MG63 (cell line): Measurements from ENCODE around the gene EBF3. TPM values are rescaled to one million over a fixed set of nuclear protein-coding genes. Genes with fewer than 3 reads are reported as not detected.

Experiments used
- DNase-seq: peaks from one replicate; pipeline ENCODE4 v3.0.0-alpha.2; 2020
- H3K27me3 ChIP-seq: fragments of 250-450 bp; sonication (Bioruptor Pico); 2 replicates; pipeline ENCODE4 v1.5.1; 2020; ENCODE audit warnings: mild to moderate bottlenecking, moderate library complexity
- H3K36me3 ChIP-seq: fragments of 250-450 bp; sonication (Bioruptor Pico); 2 replicates; pipeline ENCODE4 v1.5.1; 2020; ENCODE audit warnings: mild to moderate bottlenecking, moderate library complexity
- H3K4me3 ChIP-seq: fragments of 250-450 bp; sonication (Bioruptor Pico); 2 replicates; pipeline ENCODE4 v1.5.1; 2020; ENCODE audit warnings: mild to moderate bottlenecking, moderate library complexity
- H3K9me3 ChIP-seq: fragments of 250-450 bp; sonication (Bioruptor Pico); 2 replicates; pipeline ENCODE4 v1.5.1; 2020; ENCODE audit warnings: mild to moderate bottlenecking, moderate library complexity
- total RNA-seq: library from RNA; depleted of rRNA; stranded (reverse); fragments of >200 nt; shearing (Covaris generic); gene quantifications from 2 replicates; pipeline ENCODE4 v1.2.3, GENCODE V29; 2014; ENCODE audit warnings: low replicate concordance

The EBF3 gene
- total RNA-seq, 1 experiment from 2014 or later, result 3.1 TPM

- Histone ChIP-seq H3K36me3 (no peaks in the 10 kb centered on the region), H3K27me3 (no peaks in the 10 kb centered on the region), H3K4me3 (no peak overlapping the region), H3K9me3 (no peaks in the 10 kb centered on the region)
- DNase-seq, result no peak
These were observed 123.9 kb downstream of the EBF3 start for GRCh38 chr10:129840196-129840590.

GRCh38 chr10:129839285-129840195 lies 124.5 kb downstream of the EBF3 start:
- DNase-seq, result no peak
- H3K36me3 ChIP-seq, result no peaks in the 10 kb centered on the region
- H3K4me3 ChIP-seq, result no peak overlapping the region
- H3K27me3 ChIP-seq, result no peaks in the 10 kb centered on the region
- H3K9me3 ChIP-seq, result no peaks in the 10 kb centered on the region

GRCh38 chr10:129838794-129839193 lies 125.3 kb downstream of the EBF3 start:
- H3K9me3 ChIP-seq, result no peaks in the 10 kb centered on the region
- no peaks in the 10 kb centered on the region for H3K36me3 ChIP-seq
- no peak for DNase-seq

GRCh38 chr10:129837909-129838582 lies 126.0 kb downstream of the EBF3 start:
- Histone ChIP-seq H3K4me3 (no peak overlapping the region), H3K9me3 (no peaks in the 10 kb centered on the region), H3K27me3 (no peaks in the 10 kb centered on the region), H3K36me3 (no peaks in the 10 kb centered on the region)
- DNase-seq, result no peak

More at GRCh38 chr10:129838794-129839193, 125.3 kb downstream of the EBF3 start:
- H3K27me3 ChIP-seq, result no peaks in the 10 kb centered on the region
- H3K4me3 ChIP-seq, result no peak overlapping the region

GRCh38 chr10:129836253-129836652 lies 127.8 kb downstream of the EBF3 start:
- DNase-seq, result no peak
- no peaks in the 10 kb centered on the region for H3K36me3 ChIP-seq
- no peak overlapping the region for H3K4me3 ChIP-seq
- H3K27me3 ChIP-seq, result no peaks in the 10 kb centered on the region
- no peaks in the 10 kb centered on the region for H3K9me3 ChIP-seq

GRCh38 chr10:129833994-129834739 lies 129.9 kb downstream of the EBF3 start:
- Histone ChIP-seq H3K4me3 (no peak overlapping the region), H3K36me3 (no peaks in the 10 kb centered on the region), H3K9me3 (no peaks in the 10 kb centered on the region), H3K27me3 (no peaks in the 10 kb centered on the region)
- DNase-seq, result no peak

GRCh38 chr10:129833468-129833950 lies 130.6 kb downstream of the EBF3 start:
- no peaks in the 10 kb centered on the region for H3K36me3 ChIP-seq
- no peak overlapping the region for H3K4me3 ChIP-seq
- DNase-seq, result no peak

GRCh38 chr10:129832573-129833467 lies 131.3 kb downstream of the EBF3 start:
- no peak overlapping the region for H3K4me3 ChIP-seq
- no peak for DNase-seq
- no peaks in the 10 kb centered on the region for H3K36me3 ChIP-seq
- H3K27me3 ChIP-seq, result no peaks in the 10 kb centered on the region
- no peaks in the 10 kb centered on the region for H3K9me3 ChIP-seq

More at GRCh38 chr10:129833468-129833950, 130.6 kb downstream of the EBF3 start:
- H3K27me3 ChIP-seq, result no peaks in the 10 kb centered on the region
- no peaks in the 10 kb centered on the region for H3K9me3 ChIP-seq

GRCh38 chr10:129831150-129831549 lies 132.9 kb downstream of the EBF3 start:
- H3K4me3 ChIP-seq, result no peak overlapping the region
- no peaks in the 10 kb centered on the region for H3K9me3 ChIP-seq
- DNase-seq, result no peak
- H3K27me3 ChIP-seq, result no peaks in the 10 kb centered on the region
- no peaks in the 10 kb centered on the region for H3K36me3 ChIP-seq

GRCh38 chr10:129825826-129826225 lies 138.2 kb downstream of the EBF3 start:
- no peak overlapping the region for H3K4me3 ChIP-seq
- H3K36me3 ChIP-seq, result no peaks in the 10 kb centered on the region
- no peaks in the 10 kb centered on the region for H3K27me3 ChIP-seq
- no peaks in the 10 kb centered on the region for H3K9me3 ChIP-seq
- no peak for DNase-seq

- Histone ChIP-seq H3K4me3 (no peak overlapping the region), H3K36me3 (no peaks in the 10 kb centered on the region), H3K9me3 (no peaks in the 10 kb centered on the region), H3K27me3 (no peaks in the 10 kb centered on the region; the same call in 1 of the 2 replicates)
- no peak for DNase-seq
These were observed 138.9 kb downstream of the EBF3 start for GRCh38 chr10:129825221-129825620.

- no peak for DNase-seq
- H3K4me3 ChIP-seq, result no peak overlapping the region
- no peaks in the 10 kb centered on the region; the same call in 1 of the 2 replicates for H3K27me3 ChIP-seq
- H3K9me3 ChIP-seq, result no peaks in the 10 kb centered on the region
- no peaks in the 10 kb centered on the region for H3K36me3 ChIP-seq
These were observed 143.6 kb downstream of the EBF3 start for GRCh38 chr10:129820451-129820850.

GRCh38 chr10:129816656-129817045 lies 147.4 kb downstream of the EBF3 start:
- Histone ChIP-seq H3K4me3 (no peak overlapping the region), H3K27me3 (no peaks in the 10 kb centered on the region; the same call in 1 of the 2 replicates), H3K36me3 (no peaks in the 10 kb centered on the region), H3K9me3 (no peaks in the 10 kb centered on the region)
- DNase-seq, result no peak

GRCh38 chr10:129815898-129816655 lies 148.0 kb downstream of the EBF3 start:
- Histone ChIP-seq H3K9me3 (no peaks in the 10 kb centered on the region), H3K4me3 (no peak overlapping the region), H3K27me3 (no peaks in the 10 kb centered on the region; the same call in 1 of the 2 replicates), H3K36me3 (no peaks in the 10 kb centered on the region)
- no peak for DNase-seq
